Activated CD8-positive, alpha-beta T cell treated with anti-CD3 and anti-CD28 coated beads, Interleukin-2, amount 10 ng/mL, durations not matched to agents 7 days and 5 days (primary cell): ENCODE measurements around the gene IL34. TPM values are rescaled to one million over a fixed set of nuclear protein-coding genes. Genes with fewer than 3 reads are reported as not detected.
A peak's percentile ranks its signal among the peaks of the same experiment; 100 is the strongest.

Experiments
- ATAC-seq: fragments of 150-1000 bp; cut with Tn5 transposase; one replicate; pipeline ENCODE4 v1.10.0; 2021; ENCODE audit warnings: moderate library complexity
- CTCF ChIA-PET: fragments of 350-600 bp; sonication (Branson Sonifier 250); formaldehyde crosslinking; loops from one replicate; lab custom pipeline; 2021; ENCODE audit warnings: antibody characterized with exemption; lab: Charles Lee
- POLR2A ChIA-PET: fragments of 350-600 bp; sonication (Branson Sonifier 250); formaldehyde crosslinking; loops from one replicate; lab custom pipeline; 2021; ENCODE audit warnings: antibody characterized with exemption; lab: Charles Lee
- DNase-seq: peaks from one replicate; pipeline ENCODE4 v3.0.0-alpha.2; 2020
- H3K27ac Mint-ChIP-seq: one replicate; pipeline ENCODE4 v1.8.0; 2021; ENCODE audit warnings: mild to moderate bottlenecking, mixed read lengths
- H3K27me3 Mint-ChIP-seq: one replicate; pipeline ENCODE4 v1.8.0; 2021; ENCODE audit warnings: low read depth, mixed read lengths
- H3K36me3 Mint-ChIP-seq: one replicate; pipeline ENCODE4 v1.8.0; 2021; ENCODE audit warnings: low read depth, mixed read lengths
- H3K4me1 Mint-ChIP-seq: one replicate; pipeline ENCODE4 v1.8.0; 2021; ENCODE audit warnings: low read depth, mixed read lengths
- H3K4me3 Mint-ChIP-seq: one replicate; pipeline ENCODE4 v1.8.0; 2021; ENCODE audit warnings: mild to moderate bottlenecking, mixed read lengths
- H3K9me3 Mint-ChIP-seq: one replicate; pipeline ENCODE4 v1.8.0; 2022; ENCODE audit warnings: mixed read lengths; ENCODE audit not compliant: insufficient read depth
- total RNA-seq, 2 experiments: library from RNA; stranded (reverse); gene quantifications; one replicate each; pipeline ENCODE4 v1.2.3, GENCODE V29; 2021

Gene IL34
- total RNA-seq, 2 experiments from 2014 or later, result 0.13 to 0.42 TPM

- POLR2A ChIA-PET, result no interaction called here
- peak; percentile 38 for DNase-seq
- peaks cover 2% of the 10 kb centered on the region for H3K27me3 Mint-ChIP-seq
- no peak overlapping the region for H3K4me3 Mint-ChIP-seq
- H3K27ac Mint-ChIP-seq, result peak overlapping the region; percentile 77
- peaks cover 7% of the 10 kb centered on the region for H3K4me1 Mint-ChIP-seq
- no peaks in the 10 kb centered on the region for H3K36me3 Mint-ChIP-seq
- CTCF ChIA-PET, result interaction anchor here (1.7 kb wide), 1 partner anchor 111 kb away, joined by 3 read pairs; no protein-coding TSS in a partner anchor
- peak; percentile 24 for ATAC-seq
- H3K9me3 Mint-ChIP-seq, result no peaks in the 10 kb centered on the region
These were observed 14.5 kb downstream of the IL34 start for GRCh38 chr16:70660672-70661350.

- Mint-ChIP-seq H3K27me3 (no peaks in the 10 kb centered on the region), H3K4me1 (peaks cover 7% of the 10 kb centered on the region), H3K36me3 (no peaks in the 10 kb centered on the region), H3K9me3 (no peaks in the 10 kb centered on the region), H3K4me3 (no peak overlapping the region), H3K27ac (no peak overlapping the region)
- DNase-seq, result no peak
- no peak for ATAC-seq
- ChIA-PET POLR2A (no interaction called here), CTCF (interaction anchor here (0.7 to 1.7 kb wide), 3 partner anchors 9 to 110 kb away, joined by 3 read pairs; no protein-coding TSS in a partner anchor)
These were observed 15.2 kb downstream of the IL34 start for GRCh38 chr16:70661534-70661917.

- Mint-ChIP-seq H3K4me3 (no peak overlapping the region), H3K27ac (no peak overlapping the region), H3K9me3 (no peaks in the 10 kb centered on the region), H3K4me1 (peaks cover 7% of the 10 kb centered on the region), H3K36me3 (no peaks in the 10 kb centered on the region), H3K27me3 (no peaks in the 10 kb centered on the region)
- no peak for ATAC-seq
- CTCF ChIA-PET, result interaction anchor here (0.7 to 1.7 kb wide), 3 partner anchors 9 to 110 kb away, joined by 3 read pairs; no protein-coding TSS in a partner anchor
- no peak for DNase-seq
- POLR2A ChIA-PET, result interaction anchor here (1.4 kb wide), 1 partner anchor 17 kb away, joined by 3 read pairs; no protein-coding TSS in a partner anchor
These were observed 15.7 kb downstream of the IL34 start for GRCh38 chr16:70661918-70662641.

GRCh38 chr16:70662991-70663523 lies 16.7 kb downstream of the IL34 start:
- Mint-ChIP-seq H3K4me1 (peaks cover 7% of the 10 kb centered on the region), H3K27me3 (no peaks in the 10 kb centered on the region), H3K27ac (no peak overlapping the region), H3K36me3 (no peaks in the 10 kb centered on the region), H3K9me3 (no peaks in the 10 kb centered on the region), H3K4me3 (no peak overlapping the region)
- DNase-seq (no peak), ATAC-seq (no peak)
- POLR2A ChIA-PET, result interaction anchor here (1.4 kb wide), 1 partner anchor 16 kb away, joined by 3 read pairs; no protein-coding TSS in a partner anchor
- CTCF ChIA-PET, result no interaction called here

- Mint-ChIP-seq H3K36me3 (peaks cover 3% of the 10 kb centered on the region), H3K4me3 (no peak overlapping the region)
- ATAC-seq, result no peak
These were observed 17.4 kb downstream of the IL34 start for GRCh38 chr16:70663524-70664324.

GRCh38 chr16:70664325-70665112 lies 18.2 kb downstream of the IL34 start:
- ATAC-seq, result no peak
- peaks cover 8% of the 10 kb centered on the region for H3K36me3 Mint-ChIP-seq
- CTCF ChIA-PET, result interaction anchor here (0.7 kb wide), 1 partner anchor 397 kb away, joined by 3 read pairs; no protein-coding TSS in a partner anchor

More at GRCh38 chr16:70663524-70664324, 17.4 kb downstream of the IL34 start:
- CTCF ChIA-PET, result no interaction called here
- no peaks in the 10 kb centered on the region for H3K9me3 Mint-ChIP-seq
- POLR2A ChIA-PET, result no interaction called here
- no peak overlapping the region for H3K27ac Mint-ChIP-seq
- peaks cover 7% of the 10 kb centered on the region for H3K4me1 Mint-ChIP-seq
- no peaks in the 10 kb centered on the region for H3K27me3 Mint-ChIP-seq
- no peak for DNase-seq

GRCh38 chr16:70665113-70665694 lies 18.8 kb downstream of the IL34 start:
- no peak for ATAC-seq

More at GRCh38 chr16:70664325-70665112, 18.2 kb downstream of the IL34 start:
- peaks cover 7% of the 10 kb centered on the region for H3K4me1 Mint-ChIP-seq
- no peaks in the 10 kb centered on the region for H3K9me3 Mint-ChIP-seq
- POLR2A ChIA-PET, result no interaction called here
- H3K27ac Mint-ChIP-seq, result no peak overlapping the region
- no peak overlapping the region for H3K4me3 Mint-ChIP-seq
- no peaks in the 10 kb centered on the region for H3K27me3 Mint-ChIP-seq
- no peak for DNase-seq

GRCh38 chr16:70665806-70666735 lies 19.7 kb downstream of the IL34 start:
- Mint-ChIP-seq H3K4me1 (peaks cover under 1% of the 10 kb centered on the region), H3K27me3 (no peaks in the 10 kb centered on the region), H3K9me3 (no peaks in the 10 kb centered on the region), H3K36me3 (peaks cover 13% of the 10 kb centered on the region), H3K4me3 (no peak overlapping the region), H3K27ac (no peak overlapping the region)
- ChIA-PET CTCF (interaction anchor here (2.5 to 4.5 kb wide), 2 partner anchors 12 to 105 kb away, joined by 11 to 21 read pairs; no protein-coding TSS in a partner anchor), POLR2A (interaction anchor here (0.6 kb wide), 1 partner anchor 78 kb away, joined by 3 read pairs; no protein-coding TSS in a partner anchor)
- ATAC-seq (no peak), DNase-seq (no peak)

More at GRCh38 chr16:70665113-70665694, 18.8 kb downstream of the IL34 start:
- DNase-seq, result no peak
- peaks cover 9% of the 10 kb centered on the region for H3K36me3 Mint-ChIP-seq
- H3K4me1 Mint-ChIP-seq, result peaks cover 7% of the 10 kb centered on the region
- CTCF ChIA-PET, result interaction anchor here (0.7 to 4.5 kb wide), 2 partner anchors 106 to 398 kb away, joined by 3 to 21 read pairs; no protein-coding TSS in a partner anchor
- H3K27ac Mint-ChIP-seq, result no peak overlapping the region
- no peaks in the 10 kb centered on the region for H3K27me3 Mint-ChIP-seq
- no peak overlapping the region for H3K4me3 Mint-ChIP-seq
- POLR2A ChIA-PET, result no interaction called here
- no peaks in the 10 kb centered on the region for H3K9me3 Mint-ChIP-seq

- peaks cover 13% of the 10 kb centered on the region for H3K36me3 Mint-ChIP-seq
- POLR2A ChIA-PET, result no interaction called here
- no peaks in the 10 kb centered on the region for H3K4me1 Mint-ChIP-seq
These were observed 23.8 kb downstream of the IL34 start for GRCh38 chr16:70670175-70670574.

More at GRCh38 chr16:70670175-70670574, 23.8 kb downstream of the IL34 start:
- CTCF ChIA-PET, result no interaction called here
- no peaks in the 10 kb centered on the region for H3K27me3 Mint-ChIP-seq
- ATAC-seq (no peak), DNase-seq (no peak)
- no peak overlapping the region for H3K27ac Mint-ChIP-seq
- H3K9me3 Mint-ChIP-seq, result no peaks in the 10 kb centered on the region
- H3K4me3 Mint-ChIP-seq, result no peak overlapping the region
